Small intestine (tissue), 7 donors: ENCODE data around the gene IL24. TPM values are rescaled to one million over a fixed set of nuclear protein-coding genes. Genes with fewer than 3 reads are reported as not detected.

Experiments
- DNase-seq, 2 donors: peaks; one replicate each; pipeline versions ENCODE4 v3.0.0 to v3.0.0-alpha.2; 2013
- FAIRE-seq: peaks from 2 replicates; lab custom pipeline; 2012; peaks lifted over from hg19 to GRCh38; lab: Jason Lieb, UNC
- H3K27ac ChIP-seq, 3 donors: one replicate each; pipeline ENCODE4 v1.5.1; 2013; ENCODE audit warnings: low read length in 2 of 3, mild to moderate bottlenecking in 2 of 3, control low read depth in 1 of 3, inconsistent platforms in 1 of 3, low read depth in 1 of 3, moderate library complexity in 1 of 3
- H3K27me3 ChIP-seq, 3 donors: one replicate each; pipeline ENCODE4 v1.6.1; 2013; ENCODE audit warnings: low read length in 3 of 3, inconsistent platforms in 1 of 3; ENCODE audit not compliant: control insufficient read depth in 3 of 3, insufficient read depth in 3 of 3
- H3K36me3 ChIP-seq, 3 donors: one replicate each; pipeline ENCODE4 v1.6.1; 2013; ENCODE audit warnings: low read length in 3 of 3, inconsistent platforms in 1 of 3, low read depth in 1 of 3, mild to moderate bottlenecking in 1 of 3, moderate library complexity in 1 of 3; ENCODE audit not compliant: control insufficient read depth in 3 of 3, insufficient read depth in 2 of 3
- H3K4me1 ChIP-seq, 3 donors: one replicate each; pipeline ENCODE4 v1.6.1; 2013; ENCODE audit warnings: low read length in 2 of 3, inconsistent platforms in 1 of 3, low read depth in 1 of 3, mild to moderate bottlenecking in 1 of 3, moderate library complexity in 1 of 3; ENCODE audit not compliant: control insufficient read depth in 3 of 3, insufficient read depth in 2 of 3
- H3K4me3 ChIP-seq, 3 donors: one replicate each; pipeline ENCODE4 v1.5.1; 2013; ENCODE audit warnings: low read length in 3 of 3, control low read depth in 1 of 3, inconsistent platforms in 1 of 3, low read depth in 1 of 3, mild to moderate bottlenecking in 1 of 3, moderate library complexity in 1 of 3
- H3K9me3 ChIP-seq, 2 donors: one replicate each; pipeline ENCODE4 v1.6.1; 2013; ENCODE audit warnings: low read depth in 1 of 2, low read length in 1 of 2; ENCODE audit not compliant: control insufficient read depth in 2 of 2, insufficient read depth in 1 of 2
- WGBS, 3 donors: extraction: QIAGEN DNeasy Blood & Tissue Kit; methylation state at CpG; one replicate each; pipeline ENCODE4 v1.1.7; 2013; 5-methylcytosine and 5-hydroxymethylcytosine counted together
- polyA plus RNA-seq, 4 donors: library from polyadenylated mRNA; stranded (reverse) in 3 of 4; unstranded in 1 of 4; fragments of 200-250 nt in 3 of 4; fragments of 120-200 nt in 1 of 4; gene quantifications; one replicate each; pipeline versions ENCODE4 v1.2.1 to v1.2.3, GENCODE V29; 2013
- donor health status: healthy with polysubstance abuse.
- donor health status: control.
- donor health status: control.
- donor health status: Bipolar disorder and iron deficiency.
- donor health status: healthy.

IL24 gene
- polyA plus RNA-seq, 4 donors: 0.24 to 0.34 TPM; not detected in 2

DNA sequence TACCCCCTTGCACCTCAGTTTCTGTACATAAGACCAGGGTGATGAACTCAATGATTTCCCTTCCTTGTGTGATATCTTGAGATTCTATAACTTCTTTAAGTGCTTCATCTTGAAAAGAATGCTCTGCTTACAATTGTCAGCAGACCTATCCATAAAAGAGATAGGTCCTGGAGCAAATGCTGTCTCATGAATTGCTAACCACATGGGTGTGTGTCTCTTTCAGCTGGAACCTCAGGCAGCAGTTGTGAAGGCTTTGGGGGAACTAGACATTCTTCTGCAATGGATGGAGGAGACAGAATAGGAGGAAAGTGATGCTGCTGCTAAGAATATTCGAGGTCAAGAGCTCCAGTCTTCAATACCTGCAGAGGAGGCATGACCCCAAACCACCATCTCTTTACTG lies 29.0 kb upstream of the IL24 start:
- 23 to 57% (median 57%) methylated on average over 1 of the region's 1 CpG for WGBS, 3 donors
- Histone ChIP-seq H3K4me1 (no peaks in the 10 kb centered on the region), H3K36me3 (no peaks in the 10 kb centered on the region), H3K9me3 (peaks cover 0 to 11% of the 10 kb centered on the region in 2 donors), H3K27me3 (no peaks in the 10 kb centered on the region), H3K27ac (no peak overlapping the region), H3K4me3 (no peak overlapping the region)
- FAIRE-seq (no peak), DNase-seq (no peak)

GRCh38 chr1:206872139-206872538 lies 25.1 kb upstream of the IL24 start:
- FAIRE-seq: no peak
- Histone ChIP-seq H3K36me3 (no peaks in the 10 kb centered on the region), H3K27ac (no peak overlapping the region), H3K4me1 (no peaks in the 10 kb centered on the region), H3K4me3 (no peak overlapping the region), H3K27me3 (no peaks in the 10 kb centered on the region), H3K9me3 (peaks cover 0 to 14% of the 10 kb centered on the region in 2 donors)
- DNase-seq: no peak
- WGBS, 3 donors: 69 to 73% (median 73%) methylated on average over 3 of the region's 3 CpGs

- Histone ChIP-seq H3K4me1 (no peaks in the 10 kb centered on the region), H3K4me3 (no peak overlapping the region), H3K36me3 (no peaks in the 10 kb centered on the region), H3K9me3 (peaks cover 0 to 22% of the 10 kb centered on the region in 2 donors), H3K27me3 (no peaks in the 10 kb centered on the region), H3K27ac (no peak overlapping the region)
- WGBS, 3 donors: 86 to 88% (median 87%) methylated on average over 3 of the region's 3 CpGs
- DNase-seq: no peak
- no peak for FAIRE-seq
Measured at GRCh38 chr1:206873603-206874188, 23.5 kb upstream of the IL24 start.

DNA sequence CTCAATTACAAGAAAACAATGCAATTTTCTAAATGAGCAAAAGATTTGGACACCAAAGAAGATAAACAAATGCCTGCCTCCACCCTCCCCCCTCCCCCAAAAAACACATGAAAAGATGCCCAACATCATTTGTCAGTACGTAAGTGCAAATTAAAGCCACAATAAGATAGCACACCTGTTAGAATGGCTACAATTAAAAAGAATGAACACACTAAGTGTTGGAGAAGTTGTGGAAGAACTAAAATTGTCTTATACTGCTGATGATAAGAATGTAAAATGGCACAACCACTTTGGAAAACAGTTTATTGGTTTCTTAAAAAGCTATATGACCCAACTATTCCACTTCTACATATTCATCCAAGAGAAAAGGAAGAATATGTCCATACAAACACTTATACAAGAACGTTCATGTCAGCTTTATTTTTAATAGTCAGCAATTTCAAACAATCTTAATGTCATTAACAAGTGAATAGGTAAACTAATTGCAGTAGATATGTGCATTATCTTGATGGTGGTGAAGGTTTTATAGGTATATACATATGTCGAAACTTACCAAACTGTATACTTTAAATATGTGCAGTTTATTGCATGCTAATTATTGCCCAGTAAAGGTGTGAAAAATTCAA lies 21.4 kb upstream of the IL24 start:
- no peak for FAIRE-seq
- no peaks in the 10 kb centered on the region for H3K36me3 ChIP-seq
- WGBS, 3 donors: 70 to 82% (median 79%) methylated on average over 3 of the region's 3 CpGs

DNA sequence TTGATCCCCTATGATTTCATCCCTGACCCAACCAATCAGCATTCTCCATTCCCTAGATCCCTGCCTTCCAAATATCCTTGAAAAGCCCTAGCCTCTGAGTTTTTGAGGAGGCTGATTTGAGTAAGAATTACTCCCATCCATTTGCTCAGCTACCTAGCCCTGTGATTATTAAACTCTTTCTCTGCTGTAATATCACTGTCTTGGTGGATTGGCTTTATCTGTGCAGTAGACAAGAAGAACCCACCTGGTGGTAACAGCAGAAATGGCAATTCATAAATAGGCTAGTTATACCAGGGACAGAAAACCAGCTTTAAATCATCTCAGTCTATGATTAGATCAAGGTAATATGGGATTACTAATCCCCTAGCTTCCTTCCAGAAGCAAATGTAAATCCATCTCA lies 18.8 kb upstream of the IL24 start:
- H3K9me3 ChIP-seq: peaks cover 0 to 18% of the 10 kb centered on the region in 2 donors
- no peak overlapping the region for H3K27ac ChIP-seq
- no peak for FAIRE-seq
- H3K4me3 ChIP-seq: no peak overlapping the region
- no peaks in the 10 kb centered on the region for H3K27me3 ChIP-seq
- no peaks in the 10 kb centered on the region for H3K4me1 ChIP-seq
- H3K36me3 ChIP-seq: no peaks in the 10 kb centered on the region
- DNase-seq: no peak

More for the DNA sequence above, 21.4 kb upstream of the IL24 start:
- Histone ChIP-seq H3K9me3 (peaks cover 0 to 29% of the 10 kb centered on the region in 2 donors), H3K27me3 (no peaks in the 10 kb centered on the region), H3K4me3 (no peak overlapping the region), H3K27ac (no peak overlapping the region), H3K4me1 (no peaks in the 10 kb centered on the region)
- no peak for DNase-seq

GRCh38 chr1:206880314-206880713 lies 16.9 kb upstream of the IL24 start:
- no peaks in the 10 kb centered on the region for H3K4me1 ChIP-seq
- no peak overlapping the region for H3K27ac ChIP-seq
- H3K36me3 ChIP-seq: no peaks in the 10 kb centered on the region
- H3K9me3 ChIP-seq: peaks cover 0 to 18% of the 10 kb centered on the region in 2 donors
- FAIRE-seq (no peak), DNase-seq (no peak)
- WGBS, 3 donors: 72 to 77% (median 76%) methylated on average over 3 of the region's 3 CpGs
- no peak overlapping the region for H3K4me3 ChIP-seq
- no peaks in the 10 kb centered on the region for H3K27me3 ChIP-seq

DNA sequence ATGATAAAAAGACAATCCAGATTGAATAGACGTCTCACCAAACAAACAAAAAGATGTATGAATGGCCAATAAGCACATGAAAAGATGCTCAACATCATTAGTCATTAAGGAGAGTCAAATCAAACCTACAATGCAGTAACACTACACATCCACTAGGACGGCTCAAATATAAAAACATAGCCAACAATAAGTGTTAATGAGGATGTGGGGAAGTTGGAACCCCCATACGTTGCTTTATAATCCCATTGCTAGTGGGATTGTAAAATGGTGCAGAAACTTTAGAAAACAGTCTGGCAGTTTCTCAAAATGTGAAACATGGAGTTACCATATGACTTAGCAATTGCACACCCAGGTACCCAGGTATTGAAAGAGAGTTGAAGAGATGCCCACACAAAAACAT lies 14.7 kb upstream of the IL24 start:
- H3K27ac ChIP-seq: no peak overlapping the region
- H3K4me3 ChIP-seq: no peak overlapping the region
- no peaks in the 10 kb centered on the region for H3K4me1 ChIP-seq
- DNase-seq: no peak
- peaks cover 0 to 13% of the 10 kb centered on the region in 2 donors for H3K9me3 ChIP-seq
- H3K27me3 ChIP-seq: no peaks in the 10 kb centered on the region
- FAIRE-seq: no peak
- no peaks in the 10 kb centered on the region for H3K36me3 ChIP-seq
- WGBS, 3 donors: 65 to 76% (median 66%) methylated on average over 3 of the region's 3 CpGs

GRCh38 chr1:206883160-206883559 lies 14.1 kb upstream of the IL24 start:
- no peak overlapping the region for H3K27ac ChIP-seq
- 96 to 100% (median 97%) methylated on average over 1 of the region's 1 CpG for WGBS, 3 donors
- no peaks in the 10 kb centered on the region for H3K27me3 ChIP-seq
- DNase-seq: no peak
- FAIRE-seq: no peak
- H3K36me3 ChIP-seq: no peaks in the 10 kb centered on the region
- no peak overlapping the region for H3K4me3 ChIP-seq
- H3K4me1 ChIP-seq: no peaks in the 10 kb centered on the region
- H3K9me3 ChIP-seq: peaks cover 0 to 11% of the 10 kb centered on the region in 2 donors
